ENCODE measurements around the gene DSE. TPM values are rescaled to one million over a fixed set of nuclear protein-coding genes. Genes with fewer than 3 reads are reported as not detected.

Gene DSE
- 30.2 and 61.5 TPM in 2 replicates for total RNA-seq

GRCh38 chr6:116370760-116371119, at the start of gene DSE:
TSS of gene DSE (plus strand) at chr6:116370947. CDS start at chr6:116399251, 28,304 bp downstream.

GRCh38 chr6:116461331-116461931, 90.7 kb downstream of the DSE start, which contains the start of gene CALHM6:
TSS of gene CALHM6 (plus strand) at chr6:116461375. CDS start at chr6:116461930, 555 bp downstream.

Other genes with a start within 250 kb of the DSE start
- not detected in 2 replicates for gene COL10A1, start 244.8 kb upstream of the DSE start, total RNA-seq
- 7.6 and 10.6 TPM in 2 replicates for gene TSPYL4, start 116.9 kb upstream of the DSE start, total RNA-seq
- 82.9 TPM in 2 replicates for gene TSPYL1, start 91.0 kb upstream of the DSE start, total RNA-seq
- gene CALHM6, start 90.4 kb downstream of the DSE start, total RNA-seq = 0.09 and 0.94 TPM in 2 replicates
- gene CALHM5, start 140.7 kb downstream of the DSE start, total RNA-seq = 8.4 and 8.5 TPM in 2 replicates
- 0.09 TPM in 2 replicates for gene TRAPPC3L, start 174.7 kb downstream of the DSE start, total RNA-seq
- gene CALHM4, start 182.8 kb downstream of the DSE start, total RNA-seq = 0.18 and 0.19 TPM in 2 replicates
- 21.1 and 23.5 TPM in 2 replicates for gene RWDD1, start 200.6 kb downstream of the DSE start, total RNA-seq
- 0.09 and 0.18 TPM in 2 replicates for gene RSPH4A, start 245.5 kb downstream of the DSE start, total RNA-seq

All from endothelial cell of coronary artery (primary cell).